H1 (cell line): ENCODE data around the gene HLA-F. TPM values are rescaled to one million over a fixed set of nuclear protein-coding genes. Genes with fewer than 3 reads are reported as not detected.

Experiments
- CTCF ChIA-PET: fragments of 300-600 bp; sonication (Branson Sonifier 250); formaldehyde crosslinking; loops from one replicate; lab custom pipeline; 2021; ENCODE audit not compliant: partially characterized antibody; lab: Charles Lee
- POLR2A ChIA-PET: fragments of 300-600 bp; sonication (Branson Sonifier 250); formaldehyde crosslinking; loops from one replicate; lab custom pipeline; 2021; ENCODE audit warnings: inconsistent platforms; ENCODE audit not compliant: partially characterized antibody; lab: Charles Lee
- DNase-seq, 2 experiments: peaks; one replicate each; pipeline versions ENCODE4 v3.0.0 to v3.0.0-alpha.2; 2010 to 2022; ENCODE audit warnings: low spot score in 2 of 2, low read depth in 1 of 2, mixed read lengths in 1 of 2
- FAIRE-seq: peaks from 2 replicates; lab custom pipeline; 2011; peaks lifted over from hg19 to GRCh38; lab: Jason Lieb, UNC
- H2AFZ ChIP-seq: 2 replicates; pipeline ENCODE4 v1.8.1; 2012; ENCODE audit warnings: low read length, inconsistent platforms
- H2AK5ac ChIP-seq: 2 replicates; pipeline ENCODE4 v1.6.1; 2013; ENCODE audit warnings: low read depth, low read length
- H2BK120ac ChIP-seq: replicated peaks from 2 replicates; pipeline ENCODE3; 2013; ENCODE audit warnings: low read depth, low read length, inconsistent platforms
- H2BK12ac ChIP-seq: 2 replicates; pipeline ENCODE4 v1.6.1; 2013; ENCODE audit warnings: low read depth, low read length
- H2BK15ac ChIP-seq: 2 replicates; pipeline ENCODE4 v1.6.1; 2013; ENCODE audit warnings: low read length
- H2BK20ac ChIP-seq: 2 replicates; pipeline ENCODE4 v1.6.1; 2013; ENCODE audit warnings: low read length
- H2BK5ac ChIP-seq: 2 replicates; pipeline ENCODE4 v1.6.1; 2013; ENCODE audit warnings: low read depth, low read length
- H3K14ac ChIP-seq: 2 replicates; pipeline ENCODE4 v1.6.1; 2013; ENCODE audit warnings: inconsistent platforms; ENCODE audit not compliant: insufficient read length
- H3K18ac ChIP-seq: 2 replicates; pipeline ENCODE4 v1.6.1; 2013; ENCODE audit warnings: low read length; ENCODE audit errors: extremely low read depth
- H3K23ac ChIP-seq: 2 replicates; pipeline ENCODE4 v1.6.1; 2013; ENCODE audit warnings: inconsistent platforms; ENCODE audit not compliant: insufficient read length
- H3K23me2 ChIP-seq: 2 replicates; pipeline ENCODE4 v1.6.1; 2013; ENCODE audit warnings: low read depth, low read length
- H3K27ac ChIP-seq: 2 replicates; pipeline ENCODE4 v1.6.1; 2011; ENCODE audit warnings: low read depth, low read length, inconsistent platforms
- H3K27me3 ChIP-seq, 4 experiments: replicated peaks in 1 of 4; 1 replicate in 1 of 4; 2 replicates in 3 of 4; pipeline versions ENCODE4 v1.6.1 to v1.8.1; 2011 to 2013; ENCODE audit warnings: low read length in 3 of 4, mild to moderate bottlenecking in 3 of 4, inconsistent platforms in 2 of 4, mixed read lengths in 2 of 4, moderate library complexity in 1 of 4; ENCODE audit not compliant: control insufficient read depth in 3 of 4, insufficient read depth in 3 of 4; ENCODE audit errors: extremely low read depth in 1 of 4
- H3K36me3 ChIP-seq, 4 experiments: 2 replicates each; pipeline versions ENCODE4 v1.6.1 to v1.8.1; 2011 to 2013; ENCODE audit warnings: mild to moderate bottlenecking in 4 of 4, low read length in 3 of 4, moderate library complexity in 2 of 4, control low read depth in 1 of 4, inconsistent platforms in 1 of 4; ENCODE audit not compliant: insufficient read depth in 4 of 4, control insufficient read depth in 2 of 4
- H3K4ac ChIP-seq: replicated peaks from 2 replicates; pipeline ENCODE3; 2013; ENCODE audit warnings: low read length, low read depth, mixed read lengths, inconsistent platforms; ENCODE audit not compliant: insufficient read length
- H3K4me1 ChIP-seq, 4 experiments: replicated peaks in 1 of 4; 1 replicate in 1 of 4; 2 replicates in 3 of 4; pipeline versions ENCODE4 v1.6.1 to v1.8.1; 2011 to 2013; ENCODE audit warnings: low read length in 3 of 4, inconsistent platforms in 2 of 4, mixed read lengths in 1 of 4; ENCODE audit not compliant: insufficient read depth in 4 of 4, control insufficient read depth in 3 of 4
- H3K4me2 ChIP-seq, 2 experiments: 2 replicates each; pipeline versions ENCODE4 v1.6.1 to v1.8.1; 2011 to 2013; ENCODE audit warnings: low read depth in 2 of 2, low read length in 2 of 2, control low read depth in 1 of 2, inconsistent platforms in 1 of 2, mild to moderate bottlenecking in 1 of 2; ENCODE audit not compliant: insufficient read depth in 1 of 2
- H3K4me3 ChIP-seq, 4 experiments: fragments of 200-600, 300-600 bp in 1 of 4; sonication (generic), shearing (Covaris generic), sonication (Bioruptor Twin) in 1 of 4; 2 replicates each; pipeline versions ENCODE4 v1.5.1 to v1.8.1; 2011 to 2016; ENCODE audit warnings: low read length in 4 of 4, low read depth in 3 of 4, control low read depth in 2 of 4, inconsistent platforms in 2 of 4, mild to moderate bottlenecking in 2 of 4, mixed read lengths in 1 of 4, moderate library complexity in 1 of 4; ENCODE audit not compliant: insufficient read depth in 2 of 4; ENCODE audit errors: extremely low read depth in 1 of 4
- H3K56ac ChIP-seq: replicated peaks from 2 replicates; pipeline ENCODE3; 2013; ENCODE audit warnings: low read depth, mild to moderate bottlenecking, mixed read lengths, low read length, inconsistent platforms; ENCODE audit not compliant: insufficient read length
- H3K79me1 ChIP-seq: 2 replicates; pipeline ENCODE4 v1.6.1; 2013; ENCODE audit warnings: low read depth, low read length, control low read depth
- H3K79me2 ChIP-seq, 2 experiments: 2 replicates each; pipeline versions ENCODE4 v1.6.1 to v1.8.1; 2012 to 2013; ENCODE audit warnings: low read length in 2 of 2, mild to moderate bottlenecking in 2 of 2, inconsistent platforms in 1 of 2; ENCODE audit not compliant: insufficient read depth in 2 of 2, control insufficient read depth in 1 of 2
- H3K9ac ChIP-seq, 4 experiments: replicated peaks in 1 of 4; 1 replicate in 1 of 4; 2 replicates in 3 of 4; pipeline versions ENCODE4 v1.6.1 to v1.8.1; 2011 to 2013; ENCODE audit warnings: low read depth in 3 of 4, low read length in 3 of 4, control low read depth in 2 of 4, mild to moderate bottlenecking in 2 of 4, moderate library complexity in 2 of 4, inconsistent platforms in 1 of 4; ENCODE audit errors: extremely low read depth in 1 of 4
- H3K9me3 ChIP-seq, 2 experiments: 2 replicates each; pipeline versions ENCODE4 v1.6.1 to v1.8.1; 2012 to 2013; ENCODE audit warnings: mild to moderate bottlenecking in 2 of 2, moderate library complexity in 2 of 2, control low read depth in 1 of 2, inconsistent platforms in 1 of 2, low read depth in 1 of 2, low read length in 1 of 2, mixed read lengths in 1 of 2; ENCODE audit not compliant: insufficient read depth in 2 of 2
- H4K20me1 ChIP-seq, 2 experiments: replicated peaks in 1 of 2; 2 replicates each; pipeline versions ENCODE3 to v1.8.1; 2011 to 2013; ENCODE audit warnings: inconsistent platforms in 2 of 2, low read length in 2 of 2, mild to moderate bottlenecking in 1 of 2; ENCODE audit not compliant: insufficient read depth in 2 of 2, control insufficient read depth in 1 of 2
- H4K5ac ChIP-seq: 2 replicates; pipeline ENCODE4 v1.6.1; 2013; ENCODE audit warnings: low read length, low read depth, mixed read lengths, inconsistent platforms; ENCODE audit not compliant: insufficient read length
- H4K8ac ChIP-seq: 2 replicates; pipeline ENCODE4 v1.8.0; 2013; ENCODE audit warnings: mild to moderate bottlenecking, moderate library complexity, low read length, inconsistent platforms; ENCODE audit not compliant: insufficient read depth; ENCODE audit errors: extremely low read depth
- H4K91ac ChIP-seq: replicated peaks from 2 replicates; pipeline ENCODE3; 2013; ENCODE audit warnings: low read length, mixed read lengths, inconsistent platforms; ENCODE audit not compliant: insufficient read length
- CREB1 ChIP-seq: IDR thresholded peaks from 2 replicates; pipeline ENCODE4 v1.6.1; 2012; ENCODE audit warnings: inconsistent platforms
- KDM4A ChIP-seq: IDR thresholded peaks from one replicate; pipeline ENCODE4 v1.7.1; 2012; ENCODE audit warnings: low read depth, mild to moderate bottlenecking, moderate library complexity, low read length, inconsistent platforms; ENCODE audit not compliant: severe bottlenecking
- KDM5A ChIP-seq: fragments of 200-600 bp; IDR thresholded peaks from 2 replicates; pipeline ENCODE4 v1.7.1; 2012; ENCODE audit warnings: mild to moderate bottlenecking, low read length, inconsistent platforms, mixed read lengths
- MAFK ChIP-seq: IDR thresholded peaks from 2 replicates; pipeline ENCODE4 v1.6.1; 2012; ENCODE audit warnings: low read depth, mild to moderate bottlenecking, improper control_type of control experiment, low read length
- WGBS, 2 experiments: shearing (Covaris generic) in 1 of 2; methylation state at CpG; one replicate each; pipeline versions ENCODE4 v1.1.6 to v1.1.7; 2013 to 2015; ENCODE audit warnings: low lambda C conversion rate in 2 of 2, mixed read lengths in 2 of 2, inconsistent platforms in 1 of 2, low coverage in 1 of 2, missing lambda C conversion rate in 1 of 2; ENCODE audit not compliant: insufficient replicate concordance in 2 of 2, insufficient coverage in 1 of 2, insufficient read length in 1 of 2; ENCODE audit errors: extremely low coverage in 1 of 2, missing lambda C conversion rate in 1 of 2; 5-methylcytosine and 5-hydroxymethylcytosine counted together
- polyA plus RNA-seq, 7 experiments: library from polyadenylated mRNA; depleted of rRNA in 3 of 7; stranded (reverse) in 5 of 7; unstranded in 2 of 7; fragments of >200 nt in 5 of 7; fragments of 200-250 nt in 2 of 7; gene quantifications; 1 replicate in 5 of 7; 2 replicates in 1 of 7; 4 replicates in 1 of 7; pipeline versions ENCODE4 v1.2.1 to v1.2.3, GENCODE V29; 2011 to 2013; ENCODE audit warnings: missing spikeins in 2 of 7, mixed read lengths in 2 of 7
- total RNA-seq: library from RNA; stranded (reverse); fragmentation: NEBNext Ultra II Directional; extraction: Animal tissue kit (Norgen Biotek cat#: 25700); gene quantifications from 2 replicates; pipeline ENCODE4 v1.2.1, GENCODE V29; 2021
- TF ChIP-seq, protein P1 (sequence below): IDR thresholded peaks from 2 replicates; pipeline ENCODE4 v1.6.1; 2011; ENCODE audit warnings: low read length, improper control_type of control experiment

HLA-F gene
- total and polyA plus RNA-seq, 2 of the 8 experiments (the other 6 are each of a cell fraction or from before 2014, with no cell fraction given): 9.6 to 11.7 TPM

DNA sequence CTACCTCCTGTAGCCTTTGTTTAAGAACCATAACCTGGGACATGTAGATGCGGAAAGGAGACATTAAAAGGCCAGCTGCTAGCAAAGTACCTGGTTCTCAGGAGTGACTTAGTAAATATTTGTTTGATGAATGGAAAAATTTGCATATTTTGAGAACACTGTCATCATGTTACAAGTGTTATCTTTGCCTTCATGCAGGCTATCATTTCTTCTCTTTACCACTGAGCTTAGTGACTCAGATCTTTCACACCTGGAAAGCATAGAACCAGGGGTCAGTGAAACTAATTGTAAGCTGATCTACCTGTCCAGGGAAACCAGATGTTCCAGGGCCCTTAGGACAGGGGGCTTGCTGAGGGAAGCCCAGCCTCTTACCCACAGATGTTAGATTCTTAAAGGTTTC lies 47.7 kb upstream of the HLA-F start:
- Histone ChIP-seq H3K4ac (no peak overlapping the region), H2BK20ac (no peak overlapping the region), H2AFZ (no peak overlapping the region), H3K79me1 (no peaks in the 10 kb centered on the region), H2BK120ac (no peak overlapping the region), H2BK12ac (0 out of 2 replicates have a peak overlapping the region, but pooled peaks have one; percentile 44), H3K4me2 (no peak overlapping the region), H4K8ac (no peak overlapping the region), H3K23me2 (no peaks in the 10 kb centered on the region; the same call in 1 of the 2 replicates), H3K27me3 (no peaks in the 10 kb centered on the region), H3K36me3 (no peaks in the 10 kb centered on the region), H4K5ac (no peak overlapping the region), H3K4me3 (no peak overlapping the region), H2BK15ac (no peak overlapping the region), H2AK5ac (no peak overlapping the region), H3K9ac (no peak overlapping the region), H3K56ac (no peak overlapping the region), H3K27ac (no peak overlapping the region), H2BK5ac (no peak overlapping the region), H3K23ac (no peak overlapping the region), H3K14ac (no peak overlapping the region), H4K20me1 (no peaks in the 10 kb centered on the region), H3K79me2 (no peaks in the 10 kb centered on the region), H3K4me1 (peaks cover 0 to 3% (median 0%) of the 10 kb centered on the region in 4 experiments; a peak in 1 of 7 replicates), H3K18ac (no peak overlapping the region), H4K91ac (no peak overlapping the region), H3K9me3 (no peaks in the 10 kb centered on the region)
- no peak for DNase-seq
- no peak for FAIRE-seq
- WGBS, 2 experiments: 35% methylated on average over 1 of the region's 1 CpG; no CpG with 5 or more reads in 1 of the 2 experiments
- CTCF ChIA-PET: interaction anchor here (0.6 to 12.7 kb wide), 5 partner anchors 10 to 45 kb away, joined by 3 to 502 read pairs (median 9); partner anchors contain the start of gene MOG
- POLR2A ChIA-PET: interaction anchor here (2.8 to 3.8 kb wide), 2 partner anchors 10 to 13 kb away, joined by 18 to 20 read pairs; no protein-coding TSS in a partner anchor
- TF ChIP-seq CREB1: no peak
- TF ChIP-seq MAFK: no peak
- TF ChIP-seq KDM5A: no peak
- TF ChIP-seq KDM4A: no peak
- TF ChIP-seq, protein P1, sequence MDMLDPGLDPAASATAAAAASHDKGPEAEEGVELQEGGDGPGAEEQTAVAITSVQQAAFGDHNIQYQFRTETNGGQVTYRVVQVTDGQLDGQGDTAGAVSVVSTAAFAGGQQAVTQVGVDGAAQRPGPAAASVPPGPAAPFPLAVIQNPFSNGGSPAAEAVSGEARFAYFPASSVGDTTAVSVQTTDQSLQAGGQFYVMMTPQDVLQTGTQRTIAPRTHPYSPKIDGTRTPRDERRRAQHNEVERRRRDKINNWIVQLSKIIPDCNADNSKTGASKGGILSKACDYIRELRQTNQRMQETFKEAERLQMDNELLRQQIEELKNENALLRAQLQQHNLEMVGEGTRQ: no peak
